A549 (cell line): ENCODE measurements around the gene RNASE8.

Experiments used
- BHLHE40 ChIP-seq: IDR thresholded peaks from 2 replicates; pipeline ENCODE4 v1.6.1; 2012; ENCODE audit warnings: low read depth, low read length, inconsistent platforms
- CBX8 ChIP-seq: fragments of 200-600 bp; sonication (generic); IDR thresholded peaks from 2 replicates; pipeline ENCODE4 v1.6.1; 2016
- EHMT2 ChIP-seq: fragments of 200-600 bp; sonication (generic); IDR thresholded peaks from 2 replicates; pipeline ENCODE4 v1.6.1; 2016; ENCODE audit warnings: antibody characterized with exemption, low read depth, mild to moderate bottlenecking, moderate library complexity
- EP300 ChIP-seq, 2 experiments: fragments of >200 bp; sonication (Bioruptor Twin); formaldehyde crosslinking; IDR thresholded peaks; 2 replicates in 1 of 2; 3 replicates in 1 of 2; pipeline ENCODE4 v1.6.1; 2016 to 2017
- MAZ ChIP-seq: fragments of 150-350 bp; IDR thresholded peaks from 2 replicates; pipeline ENCODE4 v1.6.1; 2014; ENCODE audit warnings: antibody characterized with exemption, low read depth, low read length, borderline replicate concordance
- MYC ChIP-seq: IDR thresholded peaks from 2 replicates; pipeline ENCODE4 v1.6.1; 2012; ENCODE audit warnings: mild to moderate bottlenecking, inconsistent platforms, low read length, improper control_type of control experiment, borderline replicate concordance
- NFE2L2 ChIP-seq: fragments of 150-350 bp; conservative IDR thresholded peaks from 2 replicates; pipeline ENCODE4 v1.6.1; 2014; ENCODE audit warnings: low read length
- NR3C1 ChIP-seq: fragments of >200 bp; sonication (Bioruptor Twin); formaldehyde crosslinking; IDR thresholded peaks from 3 replicates; pipeline ENCODE4 v1.6.1; 2017
- POLR2A ChIP-seq: IDR thresholded peaks from 2 replicates; pipeline ENCODE4 v1.6.1; 2012; ENCODE audit warnings: mild to moderate bottlenecking, low read length
- RAD21 ChIP-seq, 2 experiments: fragments of >200 bp in 1 of 2; sonication (Bioruptor Twin) in 1 of 2; formaldehyde crosslinking in 1 of 2; IDR thresholded peaks in 1 of 2; conservative IDR thresholded peaks in 1 of 2; 2 replicates in 1 of 2; 3 replicates in 1 of 2; pipeline ENCODE4 v1.6.1; 2012 to 2018; ENCODE audit warnings: inconsistent platforms in 1 of 2
- RCOR1 ChIP-seq: fragments of 150-350 bp; IDR thresholded peaks from 2 replicates; pipeline ENCODE4 v1.6.1; 2014; ENCODE audit warnings: antibody characterized with exemption, low read length, low read depth
- TF ChIP-seq, protein P1 (sequence below): fragments of 250-450 bp; sonication (Bioruptor Pico); IDR thresholded peaks from 2 replicates; pipeline ENCODE4 v1.5.0; 2021; ENCODE audit warnings: mild to moderate bottlenecking, moderate library complexity, borderline replicate concordance
- TF ChIP-seq, protein P2 (sequence below): fragments of >200 bp; sonication (Bioruptor Twin); formaldehyde crosslinking; IDR thresholded peaks from 3 replicates; pipeline ENCODE4 v1.5.1; 2016
- TF ChIP-seq, protein P3 (sequence below): fragments of 200-600 bp; sonication (generic); IDR thresholded peaks from 2 replicates; pipeline ENCODE4 v1.6.1; 2016; ENCODE audit warnings: antibody characterized with exemption, mild to moderate bottlenecking, moderate library complexity

DNA sequence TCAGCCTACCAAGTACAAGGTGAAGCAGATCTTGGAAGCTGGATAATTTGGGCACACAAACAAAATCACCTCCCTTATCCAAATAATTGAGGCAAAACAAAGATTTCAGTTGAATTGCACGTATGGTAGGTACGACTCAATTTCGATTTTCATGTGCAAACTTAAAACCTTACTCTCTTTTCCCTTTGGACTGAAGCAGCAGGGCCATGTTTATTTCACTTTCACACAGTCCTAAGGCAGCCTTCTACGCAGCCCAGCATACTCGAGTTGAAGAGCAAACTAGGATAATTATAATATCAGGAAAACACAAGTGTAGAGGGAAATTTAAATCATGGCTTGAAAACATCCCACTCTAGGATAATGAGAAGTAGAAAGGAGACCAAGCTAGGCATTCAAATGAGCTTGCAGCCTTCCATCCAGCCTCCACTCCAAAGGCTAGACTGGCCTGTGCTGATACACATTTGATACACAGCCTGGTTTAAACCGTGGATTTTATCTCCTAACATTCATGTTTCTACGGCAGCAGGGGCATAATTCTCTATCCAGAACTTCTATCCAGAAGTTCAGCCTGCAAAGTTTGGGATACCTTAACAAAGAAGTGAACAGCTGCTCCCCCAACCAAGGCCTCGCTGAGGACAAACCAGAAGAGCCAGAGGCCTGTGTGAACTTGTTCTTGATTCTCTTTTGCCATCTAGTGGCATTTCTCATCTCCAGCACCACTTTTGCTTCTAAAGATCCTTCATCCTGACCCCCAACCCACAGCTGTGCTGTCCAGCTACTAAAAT, 17.8 kb upstream of the RNASE8 start:
- TF ChIP-seq POLR2A (no peak), EP300 (IDR thresholded peaks at IDR 0.05) (no peak), NR3C1 (no peak), MYC (no peak), NFE2L2 (no peak), CBX8 (no peak), RCOR1 (no peak), BHLHE40 (no peak), RAD21 (conservative IDR thresholded peaks at IDR 0.05 in 1 of 2, IDR thresholded peaks at IDR 0.05 in 1 of 2) (peak; percentile 81 to 82), MAZ (no peak), EHMT2 (no peak)
- TF ChIP-seq, protein P1, sequence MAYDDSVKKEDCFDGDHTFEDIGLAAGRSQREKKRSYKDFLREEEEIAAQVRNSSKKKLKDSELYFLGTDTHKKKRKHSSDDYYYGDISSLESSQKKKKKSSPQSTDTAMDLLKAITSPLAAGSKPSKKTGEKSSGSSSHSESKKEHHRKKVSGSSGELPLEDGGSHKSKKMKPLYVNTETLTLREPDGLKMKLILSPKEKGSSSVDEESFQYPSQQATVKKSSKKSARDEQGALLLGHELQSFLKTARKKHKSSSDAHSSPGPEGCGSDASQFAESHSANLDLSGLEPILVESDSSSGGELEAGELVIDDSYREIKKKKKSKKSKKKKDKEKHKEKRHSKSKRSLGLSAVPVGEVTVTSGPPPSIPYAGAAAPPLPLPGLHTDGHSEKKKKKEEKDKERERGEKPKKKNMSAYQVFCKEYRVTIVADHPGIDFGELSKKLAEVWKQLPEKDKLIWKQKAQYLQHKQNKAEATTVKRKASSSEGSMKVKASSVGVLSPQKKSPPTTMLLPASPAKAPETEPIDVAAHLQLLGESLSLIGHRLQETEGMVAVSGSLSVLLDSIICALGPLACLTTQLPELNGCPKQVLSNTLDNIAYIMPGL (CRISPR knock-in tag), result no peak
- TF ChIP-seq, protein P2, sequence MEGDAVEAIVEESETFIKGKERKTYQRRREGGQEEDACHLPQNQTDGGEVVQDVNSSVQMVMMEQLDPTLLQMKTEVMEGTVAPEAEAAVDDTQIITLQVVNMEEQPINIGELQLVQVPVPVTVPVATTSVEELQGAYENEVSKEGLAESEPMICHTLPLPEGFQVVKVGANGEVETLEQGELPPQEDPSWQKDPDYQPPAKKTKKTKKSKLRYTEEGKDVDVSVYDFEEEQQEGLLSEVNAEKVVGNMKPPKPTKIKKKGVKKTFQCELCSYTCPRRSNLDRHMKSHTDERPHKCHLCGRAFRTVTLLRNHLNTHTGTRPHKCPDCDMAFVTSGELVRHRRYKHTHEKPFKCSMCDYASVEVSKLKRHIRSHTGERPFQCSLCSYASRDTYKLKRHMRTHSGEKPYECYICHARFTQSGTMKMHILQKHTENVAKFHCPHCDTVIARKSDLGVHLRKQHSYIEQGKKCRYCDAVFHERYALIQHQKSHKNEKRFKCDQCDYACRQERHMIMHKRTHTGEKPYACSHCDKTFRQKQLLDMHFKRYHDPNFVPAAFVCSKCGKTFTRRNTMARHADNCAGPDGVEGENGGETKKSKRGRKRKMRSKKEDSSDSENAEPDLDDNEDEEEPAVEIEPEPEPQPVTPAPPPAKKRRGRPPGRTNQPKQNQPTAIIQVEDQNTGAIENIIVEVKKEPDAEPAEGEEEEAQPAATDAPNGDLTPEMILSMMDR, result peak; percentile 71
- TF ChIP-seq, protein P3, sequence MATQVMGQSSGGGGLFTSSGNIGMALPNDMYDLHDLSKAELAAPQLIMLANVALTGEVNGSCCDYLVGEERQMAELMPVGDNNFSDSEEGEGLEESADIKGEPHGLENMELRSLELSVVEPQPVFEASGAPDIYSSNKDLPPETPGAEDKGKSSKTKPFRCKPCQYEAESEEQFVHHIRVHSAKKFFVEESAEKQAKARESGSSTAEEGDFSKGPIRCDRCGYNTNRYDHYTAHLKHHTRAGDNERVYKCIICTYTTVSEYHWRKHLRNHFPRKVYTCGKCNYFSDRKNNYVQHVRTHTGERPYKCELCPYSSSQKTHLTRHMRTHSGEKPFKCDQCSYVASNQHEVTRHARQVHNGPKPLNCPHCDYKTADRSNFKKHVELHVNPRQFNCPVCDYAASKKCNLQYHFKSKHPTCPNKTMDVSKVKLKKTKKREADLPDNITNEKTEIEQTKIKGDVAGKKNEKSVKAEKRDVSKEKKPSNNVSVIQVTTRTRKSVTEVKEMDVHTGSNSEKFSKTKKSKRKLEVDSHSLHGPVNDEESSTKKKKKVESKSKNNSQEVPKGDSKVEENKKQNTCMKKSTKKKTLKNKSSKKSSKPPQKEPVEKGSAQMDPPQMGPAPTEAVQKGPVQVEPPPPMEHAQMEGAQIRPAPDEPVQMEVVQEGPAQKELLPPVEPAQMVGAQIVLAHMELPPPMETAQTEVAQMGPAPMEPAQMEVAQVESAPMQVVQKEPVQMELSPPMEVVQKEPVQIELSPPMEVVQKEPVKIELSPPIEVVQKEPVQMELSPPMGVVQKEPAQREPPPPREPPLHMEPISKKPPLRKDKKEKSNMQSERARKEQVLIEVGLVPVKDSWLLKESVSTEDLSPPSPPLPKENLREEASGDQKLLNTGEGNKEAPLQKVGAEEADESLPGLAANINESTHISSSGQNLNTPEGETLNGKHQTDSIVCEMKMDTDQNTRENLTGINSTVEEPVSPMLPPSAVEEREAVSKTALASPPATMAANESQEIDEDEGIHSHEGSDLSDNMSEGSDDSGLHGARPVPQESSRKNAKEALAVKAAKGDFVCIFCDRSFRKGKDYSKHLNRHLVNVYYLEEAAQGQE, result no peak
